Left hindlimb (tissue), 1 donor: ENCODE data around the gene ZNF557.
"Not testable (repeated sequence)": the region's sequence is repeated elsewhere in the genome, so short reads cannot be mapped to it uniquely, and the experiment has no call there.

Source experiments
- DNase-seq: peaks from one replicate; pipeline ENCODE4 v3.0.0-alpha.2; 2018

The ZNF557 gene

DNA sequence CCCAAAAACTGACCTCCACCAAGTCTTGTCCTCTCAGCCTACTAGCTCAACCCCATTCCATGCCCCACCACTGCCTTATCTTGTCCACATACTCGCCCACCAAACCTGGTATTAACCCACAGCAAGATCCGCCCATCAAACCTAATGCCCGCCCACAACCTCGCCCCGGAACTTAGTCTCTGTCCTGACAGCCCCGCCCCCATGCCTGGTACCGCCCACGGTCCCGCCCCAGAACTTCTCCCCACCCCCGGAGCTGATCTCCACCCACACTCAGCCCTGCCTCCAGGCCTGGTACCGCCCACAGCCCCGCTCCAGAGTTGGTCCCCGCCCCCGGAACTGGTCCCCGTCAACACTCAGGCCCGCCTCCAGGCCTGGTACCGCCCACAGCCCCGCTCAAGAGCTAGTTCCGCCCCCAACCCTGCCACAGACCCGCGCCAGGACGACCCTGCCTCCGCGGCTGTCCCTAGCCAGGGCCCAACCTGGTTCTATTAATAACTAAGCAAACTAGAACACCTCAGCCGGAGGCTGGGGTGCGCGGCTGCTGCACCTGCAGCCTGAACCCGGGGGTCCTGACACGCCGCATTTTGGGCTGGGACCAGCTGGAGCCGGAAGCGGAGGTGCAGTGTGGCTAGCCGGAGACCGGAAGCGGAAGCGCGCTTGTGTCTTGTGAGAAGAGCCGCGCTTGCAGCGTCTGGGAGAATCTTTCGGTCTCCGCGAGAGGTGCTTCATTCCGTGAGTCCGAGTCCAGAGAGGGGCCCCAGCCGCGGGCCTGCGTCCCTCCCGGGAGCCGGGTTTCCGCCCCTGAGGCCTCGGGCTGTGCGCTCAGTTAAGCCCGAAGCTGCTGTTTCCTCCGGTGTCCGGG, at the start of gene ZNF557:
Gene ZNF557, plus strand, starts transcription at position 662 of the 862 bp plus-strand sequence. CDS start 5,372 bp downstream, outside the sequence.
- peak; percentile 99 for DNase-seq

DNA sequence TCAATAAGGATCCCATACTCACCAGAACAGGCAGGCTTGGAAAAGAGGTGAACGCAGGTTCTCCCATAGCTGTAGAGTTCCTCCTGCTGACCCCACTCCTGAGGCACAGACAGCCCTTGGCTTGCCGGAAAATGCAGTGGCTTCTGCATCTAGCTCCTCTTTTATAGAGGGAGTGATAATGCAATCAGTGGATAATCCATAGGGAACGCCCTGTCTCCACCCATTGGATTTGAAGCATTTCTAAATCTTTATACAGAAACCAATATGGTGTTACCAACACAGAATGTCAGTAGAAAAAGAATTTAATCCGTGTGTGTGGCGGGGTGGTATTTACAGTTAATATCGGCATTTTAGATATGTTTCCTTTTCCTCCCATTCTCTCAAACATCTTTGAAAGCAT, 48.2 kb upstream of the ZNF557 start, which contains the start of gene MBD3L2B:
Gene MBD3L2B, minus strand, starts transcription at position 101 of the 400 bp plus-strand sequence. Its CDS starts 34 bp downstream, at position 67.
- not testable (repeated sequence) for DNase-seq

DNA sequence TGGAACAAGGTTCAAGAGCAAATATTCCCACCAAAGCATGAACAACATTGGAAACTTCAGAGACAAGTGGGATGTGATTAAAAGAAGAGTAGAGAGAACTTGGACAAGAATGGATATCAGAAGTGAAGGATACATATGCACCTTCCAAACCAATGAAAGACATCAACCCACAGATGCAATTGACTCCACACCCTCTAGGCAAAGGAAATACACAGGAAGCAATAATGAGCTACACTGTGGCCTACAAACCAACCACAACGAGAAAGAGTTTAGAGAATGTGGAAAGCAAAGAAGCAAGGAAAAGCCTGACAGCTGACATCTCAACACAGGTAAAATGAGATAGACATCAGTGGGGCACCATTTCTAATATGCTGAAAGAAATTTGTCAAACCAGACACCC, 40.7 kb upstream of the ZNF557 start:
- not testable (repeated sequence) for DNase-seq

DNA sequence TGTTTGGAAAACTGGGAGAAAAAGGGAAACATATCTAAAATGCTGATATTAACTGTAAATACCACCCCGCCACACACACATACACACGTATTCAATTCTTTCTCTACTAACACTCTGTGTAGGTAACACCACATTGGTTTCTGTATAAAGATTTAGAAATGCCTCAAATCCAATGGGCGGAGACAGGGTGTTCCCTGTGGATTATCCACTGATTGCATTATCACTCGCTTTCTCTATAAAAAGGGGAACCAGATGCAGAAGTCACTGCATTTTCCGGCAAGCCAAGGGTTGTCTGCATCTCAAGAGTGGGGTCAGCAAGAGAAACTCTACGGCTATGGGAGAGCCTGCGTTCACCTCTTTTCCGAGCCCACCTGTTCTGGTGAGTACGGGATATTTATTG, 39.2 kb upstream of the ZNF557 start, which contains the start of gene MBD3L5:
Gene MBD3L5, plus strand, starts transcription at position 301 of the 400 bp plus-strand sequence. Its CDS starts 34 bp downstream, at position 335.
- not testable (repeated sequence) for DNase-seq

DNA sequence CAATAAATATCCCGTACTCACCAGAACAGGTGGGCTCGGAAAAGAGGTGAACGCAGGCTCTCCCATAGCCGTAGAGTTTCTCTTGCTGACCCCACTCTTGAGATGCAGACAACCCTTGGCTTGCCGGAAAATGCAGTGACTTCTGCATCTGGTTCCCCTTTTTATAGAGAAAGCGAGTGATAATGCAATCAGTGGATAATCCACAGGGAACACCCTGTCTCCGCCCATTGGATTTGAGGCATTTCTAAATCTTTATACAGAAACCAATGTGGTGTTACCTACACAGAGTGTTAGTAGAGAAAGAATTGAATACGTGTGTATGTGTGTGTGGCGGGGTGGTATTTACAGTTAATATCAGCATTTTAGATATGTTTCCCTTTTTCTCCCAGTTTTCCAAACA, 29.4 kb upstream of the ZNF557 start, which contains the start of gene MBD3L4:
Gene MBD3L4, minus strand, starts transcription at position 101 of the 400 bp plus-strand sequence. Its CDS starts 35 bp downstream, at position 66.
- DNase-seq = not testable (repeated sequence)

DNA sequence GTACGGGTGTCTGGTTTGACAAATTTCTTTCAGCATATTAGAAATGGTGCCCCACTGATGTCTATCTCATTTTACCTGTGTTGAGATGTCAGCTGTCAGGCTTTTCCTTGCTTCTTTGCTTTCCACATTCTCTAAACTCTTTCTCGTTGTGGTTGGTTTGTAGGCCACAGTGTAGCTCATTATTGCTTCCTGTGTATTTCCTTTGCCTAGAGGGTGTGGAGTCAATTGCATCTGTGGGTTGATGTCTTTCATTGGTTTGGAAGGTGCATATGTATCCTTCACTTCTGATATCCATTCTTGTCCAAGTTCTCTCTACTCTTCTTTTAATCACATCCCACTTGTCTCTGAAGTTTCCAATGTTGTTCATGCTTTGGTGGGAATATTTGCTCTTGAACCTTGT, 27.9 kb upstream of the ZNF557 start:
- not testable (repeated sequence) for DNase-seq

DNA sequence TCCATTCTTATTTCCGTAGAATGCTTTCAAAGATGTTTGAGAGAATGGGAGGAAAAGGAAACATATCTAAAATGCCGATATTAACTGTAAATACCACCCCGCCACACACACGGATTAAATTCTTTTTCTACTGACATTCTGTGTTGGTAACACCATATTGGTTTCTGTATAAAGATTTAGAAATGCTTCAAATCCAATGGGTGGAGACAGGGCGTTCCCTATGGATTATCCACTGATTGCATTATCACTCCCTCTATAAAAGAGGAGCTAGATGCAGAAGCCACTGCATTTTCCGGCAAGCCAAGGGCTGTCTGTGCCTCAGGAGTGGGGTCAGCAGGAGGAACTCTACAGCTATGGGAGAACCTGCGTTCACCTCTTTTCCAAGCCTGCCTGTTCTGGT, 20.5 kb upstream of the ZNF557 start, which contains the start of gene MBD3L2:
Gene MBD3L2, plus strand, starts transcription at position 301 of the 400 bp plus-strand sequence. Its CDS starts 53 bp downstream, at position 354.
- not testable (repeated sequence) for DNase-seq

DNA sequence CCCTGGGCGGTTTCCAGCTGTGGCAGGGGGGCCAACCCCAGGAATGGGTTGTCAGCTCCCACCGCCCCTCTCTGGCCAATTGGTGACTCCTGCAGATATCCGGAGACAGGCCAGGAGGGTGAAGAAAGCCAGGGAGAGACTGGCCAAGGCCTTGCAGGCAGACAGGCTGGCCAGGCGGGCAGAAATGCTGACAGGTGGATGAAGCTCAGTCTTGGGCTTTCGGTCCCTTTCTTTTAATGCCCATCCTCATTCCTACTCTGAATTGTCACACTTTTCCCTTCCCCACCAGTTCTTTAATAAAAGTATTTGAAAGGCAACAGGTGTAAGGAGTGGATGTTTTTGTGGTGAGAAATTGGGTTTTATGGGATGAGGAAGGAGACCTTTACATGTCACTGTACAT, 18.1 kb upstream of the ZNF557 start:
- DNase-seq = not testable (repeated sequence)

DNA sequence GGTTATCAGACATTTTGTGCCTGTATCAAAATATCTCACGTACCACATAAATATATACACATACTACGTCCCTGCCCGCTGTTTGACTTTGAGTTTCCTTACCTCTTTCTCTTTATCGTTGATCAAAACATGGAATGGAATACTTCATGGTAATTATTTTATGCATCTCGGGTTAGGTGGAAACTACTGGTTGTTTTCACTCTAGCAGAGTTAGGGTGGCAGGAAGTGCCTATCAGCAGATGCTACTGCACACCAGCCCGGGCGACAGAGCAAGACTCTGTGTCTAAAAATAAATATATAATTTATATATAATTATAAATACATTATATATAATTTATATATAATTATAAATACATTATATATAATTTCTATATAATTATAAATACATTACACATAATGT, 16.6 kb upstream of the ZNF557 start:
- DNase-seq = not testable (repeated sequence)

DNA sequence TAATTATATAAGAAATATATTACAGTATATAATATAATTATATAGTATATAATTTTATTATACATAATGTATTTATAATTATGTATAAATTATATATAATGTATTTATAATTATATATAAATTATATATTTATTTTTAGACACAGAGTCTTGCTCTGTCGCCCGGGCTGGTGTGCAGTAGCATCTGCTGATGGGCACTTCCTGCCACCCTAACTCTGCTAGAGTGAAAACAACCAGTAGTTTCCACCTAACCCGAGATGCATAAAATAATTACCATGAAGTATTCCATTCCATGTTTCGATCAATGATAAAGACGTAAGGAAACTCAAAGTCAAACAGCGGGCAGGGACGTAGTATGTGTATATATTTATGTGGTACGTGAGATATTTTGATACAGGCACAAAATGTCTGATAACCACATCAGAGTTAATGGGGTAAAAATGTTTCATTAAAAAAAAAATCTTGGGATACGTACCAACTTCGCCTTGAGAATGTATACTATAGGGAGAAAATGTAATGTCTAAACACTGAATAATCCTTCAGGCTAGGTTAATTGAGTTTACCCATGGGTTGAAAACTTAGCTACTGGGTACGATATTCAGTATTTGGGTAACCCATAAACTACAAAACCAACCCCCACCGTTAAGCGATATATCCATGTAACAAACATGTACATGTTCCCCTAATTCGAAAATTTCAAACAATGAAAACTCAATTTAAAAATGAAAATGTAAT, 14.7 kb upstream of the ZNF557 start:
- DNase-seq = not testable (repeated sequence)

DNA sequence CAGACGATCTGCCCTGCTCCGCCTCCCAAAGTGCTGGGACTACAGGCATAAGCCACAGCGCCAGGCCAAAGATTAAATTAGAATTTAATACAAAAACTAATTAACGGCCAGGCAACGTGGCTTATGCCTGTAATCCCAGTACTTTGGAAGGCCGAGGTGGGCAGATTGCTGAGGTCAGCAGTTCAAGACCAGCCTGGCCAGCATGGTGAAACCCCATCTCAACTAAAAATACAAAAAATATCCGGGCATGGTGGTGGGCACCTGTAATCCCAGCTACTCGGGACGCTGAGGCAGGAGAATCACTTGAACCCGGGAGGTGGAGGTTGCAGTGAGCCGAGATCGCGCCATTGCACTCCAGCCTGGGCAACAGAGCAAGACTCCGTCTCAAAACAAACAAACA, 13.8 kb upstream of the ZNF557 start:
- DNase-seq = not testable (repeated sequence)

DNA sequence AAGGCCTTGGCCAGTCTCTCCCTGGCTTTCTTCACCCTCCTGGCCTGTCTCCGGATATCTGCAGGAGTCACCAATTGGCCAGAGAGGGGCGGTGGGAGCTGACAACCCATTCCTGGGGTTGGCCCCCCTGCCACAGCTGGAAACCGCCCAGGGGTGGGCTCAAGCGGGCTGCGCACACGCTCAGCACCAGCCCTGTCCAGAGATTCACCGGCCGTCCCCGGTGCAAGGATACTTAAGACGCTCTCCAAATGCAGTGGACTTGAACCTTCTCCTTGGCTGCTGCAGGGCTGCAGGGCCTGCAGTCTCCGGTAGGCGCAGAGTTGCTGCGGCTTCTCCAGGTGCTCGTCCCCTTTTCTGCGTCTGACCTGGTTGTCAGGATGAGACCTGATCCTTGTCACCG, 13.1 kb upstream of the ZNF557 start:
- not testable (repeated sequence) for DNase-seq

DNA sequence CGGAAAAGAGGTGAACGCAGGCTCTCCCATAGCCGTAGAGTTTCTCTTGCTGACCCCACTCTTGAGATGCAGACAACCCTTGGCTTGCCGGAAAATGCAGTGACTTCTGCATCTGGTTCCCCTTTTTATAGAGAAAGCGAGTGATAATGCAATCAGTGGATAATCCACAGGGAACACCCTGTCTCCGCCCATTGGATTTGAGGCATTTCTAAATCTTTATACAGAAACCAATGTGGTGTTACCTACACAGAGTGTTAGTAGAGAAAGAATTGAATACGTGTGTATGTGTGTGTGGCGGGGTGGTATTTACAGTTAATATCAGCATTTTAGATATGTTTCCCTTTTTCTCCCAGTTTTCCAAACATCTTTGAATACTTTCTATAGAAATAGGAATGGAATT, 10.9 kb upstream of the ZNF557 start, which contains the start of gene MBD3L3:
Gene MBD3L3, minus strand, starts transcription at position 101 of the 400 bp plus-strand sequence. Its CDS starts 71 bp downstream, at position 30.
- not testable (repeated sequence) for DNase-seq

DNA sequence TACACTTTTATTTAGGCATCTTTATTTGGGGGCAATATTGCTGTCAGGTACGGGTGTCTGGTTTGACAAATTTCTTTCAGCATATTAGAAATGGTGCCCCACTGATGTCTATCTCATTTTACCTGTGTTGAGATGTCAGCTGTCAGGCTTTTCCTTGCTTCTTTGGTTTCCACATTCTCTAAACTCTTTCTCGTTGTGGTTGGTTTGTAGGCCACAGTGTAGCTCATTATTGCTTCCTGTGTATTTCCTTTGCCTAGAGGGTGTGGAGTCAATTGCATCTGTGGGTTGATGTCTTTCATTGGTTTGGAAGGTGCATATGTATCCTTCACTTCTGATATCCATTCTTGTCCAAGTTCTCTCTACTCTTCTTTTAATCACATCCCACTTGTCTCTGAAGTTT, 9.5 kb upstream of the ZNF557 start:
- DNase-seq = not testable (repeated sequence)

DNA sequence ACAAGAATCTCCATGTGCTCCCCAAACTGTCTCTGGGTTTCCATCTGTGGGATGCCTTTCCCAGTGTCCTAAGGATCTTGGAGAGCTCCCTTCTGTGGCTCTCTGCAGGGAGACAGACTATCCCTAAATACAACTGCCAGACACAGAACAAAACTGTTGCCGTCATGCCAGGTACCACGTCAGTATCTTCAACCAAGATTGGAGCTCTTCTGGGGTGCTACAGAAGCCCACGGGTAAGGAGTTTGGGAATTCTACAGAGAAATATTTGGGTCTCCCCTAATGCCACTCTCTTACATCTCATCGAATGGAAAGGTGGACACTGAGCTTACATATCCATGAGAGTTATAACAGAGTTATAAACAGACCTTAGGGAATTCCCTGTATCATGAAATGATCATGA, 6.2 kb upstream of the ZNF557 start:
- no peak for DNase-seq

DNA sequence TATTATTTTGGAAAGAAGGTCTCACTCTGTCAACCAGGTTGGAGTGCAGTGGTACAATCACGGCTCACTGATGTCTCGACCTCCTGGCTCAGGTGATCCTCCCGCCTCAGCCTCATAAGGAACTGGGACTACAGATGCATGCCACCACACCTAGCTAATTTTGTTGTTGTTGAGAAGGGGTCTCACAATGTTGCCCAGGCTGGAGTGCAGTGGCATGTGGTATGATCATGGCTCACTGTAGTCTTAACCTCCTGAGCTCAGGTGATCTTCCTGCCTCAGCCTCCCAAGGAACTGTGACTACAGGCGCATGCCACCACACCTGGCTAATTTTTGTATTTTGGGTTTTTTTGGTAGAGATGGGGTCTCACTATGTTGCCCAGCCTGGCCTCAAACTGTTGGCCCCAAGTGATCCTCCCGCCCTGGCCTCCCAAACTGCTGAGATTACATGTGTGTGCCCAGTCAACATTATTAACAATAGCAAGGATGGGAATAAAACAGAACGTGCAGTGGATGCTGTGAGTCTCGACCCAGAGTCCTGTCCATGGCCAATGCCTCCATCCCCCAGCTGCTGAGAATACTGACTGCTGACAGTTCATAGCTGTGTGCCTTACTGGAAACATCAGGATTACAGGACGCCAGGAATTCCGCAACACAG, 5.6 kb upstream of the ZNF557 start:
- no peak for DNase-seq

DNA sequence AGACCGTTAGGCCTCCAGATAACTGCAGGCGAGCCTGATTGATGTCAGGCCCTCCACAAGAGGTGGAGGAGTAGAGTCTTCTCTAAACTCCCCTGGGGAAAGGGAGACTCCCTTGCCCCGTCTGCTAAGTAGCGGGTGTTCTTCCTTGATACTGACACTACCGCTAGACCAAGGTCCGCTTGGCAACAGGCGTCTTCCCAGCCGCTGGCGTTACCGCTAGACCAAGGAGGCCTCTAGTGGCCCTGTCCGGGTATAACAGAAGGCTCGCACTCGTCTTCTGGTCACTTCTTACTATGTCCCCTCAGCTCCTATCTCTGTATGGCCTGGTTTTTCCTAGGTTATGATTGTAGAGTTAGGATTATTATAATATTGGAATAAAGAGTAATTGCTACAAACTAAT, 2.4 kb upstream of the ZNF557 start:
- DNase-seq = not testable (repeated sequence)

DNA sequence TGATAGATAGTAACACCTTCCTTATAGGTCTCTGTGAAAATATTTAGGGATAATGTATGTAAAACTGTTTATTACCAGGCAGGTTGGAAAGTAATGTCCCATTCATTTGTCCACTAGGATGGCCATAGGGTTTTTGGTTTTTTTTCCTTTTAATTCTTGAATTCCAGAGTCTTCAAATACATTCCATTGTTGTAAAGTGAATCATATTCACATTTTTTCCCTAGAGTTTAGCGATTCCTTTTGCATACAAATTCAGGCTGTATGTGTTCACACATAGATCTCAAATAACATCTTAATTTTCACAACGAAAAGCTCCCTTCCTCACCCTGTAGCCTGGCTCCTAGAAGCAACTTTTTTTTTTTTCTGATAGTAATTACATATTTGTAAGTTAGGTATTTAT, 1.8 kb upstream of the ZNF557 start:
- no peak for DNase-seq

DNA sequence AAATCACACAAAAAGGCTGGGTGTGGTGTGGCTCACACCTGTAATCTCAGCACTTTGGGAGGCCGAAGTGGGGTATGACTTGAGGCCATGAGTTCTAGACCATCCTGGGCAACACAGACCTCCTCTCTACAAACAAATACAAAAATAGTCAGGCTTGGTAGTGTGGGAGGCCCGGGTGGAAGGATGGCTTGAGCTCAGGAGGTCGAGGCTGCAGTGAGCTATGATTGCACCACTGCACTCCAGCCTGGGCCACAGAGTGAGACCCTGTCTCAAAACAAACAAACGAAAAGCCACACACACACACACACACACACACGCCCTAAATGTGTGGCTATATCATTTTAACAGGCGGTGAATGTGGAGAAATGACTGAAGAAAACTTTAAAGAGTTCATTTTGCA, 904 bp upstream of the ZNF557 start:
- DNase-seq = no peak

DNA sequence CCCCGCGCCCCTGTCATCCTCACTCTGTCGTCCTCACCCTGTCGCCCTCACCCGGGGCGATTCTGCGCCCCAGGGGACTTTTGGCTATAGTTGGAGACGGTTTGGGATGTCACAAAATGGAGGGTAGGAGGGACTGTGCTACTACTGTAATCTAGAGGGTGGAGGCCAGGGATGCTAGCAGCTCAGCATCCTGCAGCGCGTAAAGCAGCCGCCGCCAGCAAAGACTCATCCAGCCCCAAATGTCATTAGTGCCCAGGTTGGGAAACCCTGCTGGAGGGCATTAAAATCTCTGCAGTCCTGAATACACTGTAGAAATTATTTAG, 362 bp downstream of the ZNF557 start:
- no peak for DNase-seq

DNA sequence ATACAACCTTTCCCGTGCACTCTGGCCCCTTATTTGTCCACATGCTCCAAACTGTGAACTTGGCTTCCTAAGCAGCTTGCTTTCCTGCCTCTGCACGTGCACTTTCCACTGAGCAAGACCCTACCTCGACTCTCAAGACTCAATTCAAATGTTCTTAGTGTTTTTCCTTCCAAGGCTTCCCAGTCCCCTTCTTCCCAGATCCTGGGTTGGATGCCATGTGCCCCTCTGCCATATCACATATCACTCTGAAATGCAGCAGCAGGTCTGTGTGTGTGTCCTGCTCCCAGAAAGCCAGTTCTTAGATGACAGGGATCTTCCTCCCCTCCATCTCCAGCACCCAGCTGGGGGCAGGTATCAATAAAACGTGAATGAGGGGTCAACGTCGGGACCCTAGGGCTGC, 3.0 kb downstream of the ZNF557 start:
- no peak for DNase-seq

DNA sequence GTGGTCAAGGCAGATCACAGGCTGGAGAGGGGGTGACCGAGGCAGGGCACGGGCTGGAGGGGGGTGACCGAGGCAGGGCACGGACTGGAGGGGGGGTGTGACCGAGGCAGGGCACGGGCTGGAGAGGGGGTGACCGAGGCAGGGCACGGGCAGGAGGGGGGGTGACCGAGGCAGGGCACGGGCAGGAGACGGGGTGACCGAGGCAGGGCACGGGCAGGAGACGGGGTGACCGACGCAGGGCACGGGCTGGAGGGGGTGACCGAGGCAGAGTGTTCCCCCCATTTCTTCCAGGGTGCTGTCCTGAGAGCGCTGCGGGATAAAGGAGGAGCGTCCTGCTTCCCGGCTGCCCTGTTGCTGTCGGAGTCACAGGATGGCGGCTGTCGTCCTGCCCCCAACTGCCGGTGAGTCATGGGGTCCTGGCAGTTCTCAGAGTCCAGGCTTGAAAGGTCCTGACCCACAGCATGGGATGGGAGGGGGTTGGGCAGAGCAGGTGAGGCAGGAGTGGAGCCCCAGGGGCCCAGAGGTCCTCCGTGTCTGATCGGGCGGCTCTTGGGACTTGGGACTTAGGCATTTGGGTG, 5.3 kb downstream of the ZNF557 start:
- DNase-seq = no peak
